Middle frontal gyrus (tissue), 1 donor: ENCODE results near the gene PTK7.
"Not testable (repeated sequence)": the region's sequence is repeated elsewhere in the genome, so short reads cannot be mapped to it uniquely, and the experiment has no call there.

ENCODE experiments used
- DNase-seq: peaks from one replicate; pipeline ENCODE4 v3.0.0-alpha.2; 2015; ENCODE audit warnings: low spot score; ENCODE audit errors: extremely low spot score

PTK7 gene

DNA sequence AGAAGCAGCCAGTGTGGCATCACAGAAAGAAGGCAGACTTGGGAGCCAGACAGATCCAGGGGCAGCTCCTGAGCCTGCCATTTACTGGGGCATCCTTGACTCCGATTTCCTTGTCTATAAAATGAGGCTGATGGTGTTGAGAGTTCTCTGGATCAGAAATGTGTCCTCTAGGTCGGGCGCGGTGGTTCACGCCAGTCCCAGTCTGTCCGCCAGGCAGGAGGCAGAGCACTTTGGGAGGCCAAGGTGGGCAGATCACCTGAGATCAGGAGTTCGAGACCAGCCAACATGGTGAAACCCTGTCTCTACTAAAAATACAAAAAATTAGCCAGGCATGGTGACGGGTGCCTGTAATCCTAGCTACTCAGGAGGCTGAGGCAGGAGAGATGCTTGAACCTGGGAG, 41.4 kb downstream of the PTK7 start:
- DNase-seq: not testable (repeated sequence)

DNA sequence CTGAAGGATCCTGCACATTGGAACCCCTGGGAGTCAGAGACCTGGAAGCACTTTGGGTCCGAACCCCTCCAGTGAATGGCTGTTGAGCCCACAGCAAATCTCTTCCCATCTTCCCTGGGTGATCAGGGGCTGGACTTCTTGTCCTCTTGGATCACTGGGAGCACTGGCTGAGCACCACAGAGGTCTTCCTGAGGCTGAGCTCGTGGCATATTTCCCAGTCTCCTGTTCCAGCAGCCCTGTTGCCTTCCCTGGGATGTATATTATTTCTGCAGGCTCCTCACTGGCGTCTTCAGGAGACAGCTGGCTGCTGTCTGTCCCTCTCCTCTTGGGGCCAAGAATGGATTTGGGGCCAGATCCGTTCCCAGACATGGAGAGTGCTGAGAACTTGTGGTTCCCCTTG, 43.4 kb downstream of the PTK7 start:
- no peak for DNase-seq

DNA sequence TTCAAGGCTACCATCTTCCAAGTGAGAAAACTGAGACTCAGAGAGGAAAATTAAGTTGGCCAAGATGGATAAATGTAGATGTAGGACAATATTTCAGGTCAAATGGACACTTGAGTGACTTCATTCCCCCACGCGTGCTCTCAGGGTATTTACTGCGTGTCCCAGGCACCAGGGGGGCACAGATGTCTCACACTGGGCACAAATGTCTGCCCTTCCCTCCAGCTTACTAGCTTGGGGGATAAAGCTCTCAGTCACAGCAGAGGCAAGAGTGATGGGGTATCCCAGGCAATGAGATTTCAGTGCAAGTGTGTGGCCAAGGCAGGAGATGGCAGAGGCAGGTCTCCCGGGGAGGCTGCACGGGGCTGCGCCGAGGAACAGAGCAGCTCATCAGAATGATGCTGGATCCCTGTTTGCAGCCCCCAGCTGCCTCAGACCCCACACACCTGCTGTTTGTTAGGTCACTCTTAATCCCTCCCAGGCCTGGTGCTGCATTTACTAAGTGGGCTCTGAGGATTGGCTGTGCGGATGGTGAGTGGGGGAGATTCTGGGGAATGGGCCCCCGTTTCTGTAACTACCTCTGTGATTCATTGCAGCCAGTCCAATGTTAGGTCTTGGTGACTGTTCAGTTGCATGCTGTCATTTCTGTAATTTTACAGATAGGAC, 44.1 kb downstream of the PTK7 start:
- no peak for DNase-seq

DNA sequence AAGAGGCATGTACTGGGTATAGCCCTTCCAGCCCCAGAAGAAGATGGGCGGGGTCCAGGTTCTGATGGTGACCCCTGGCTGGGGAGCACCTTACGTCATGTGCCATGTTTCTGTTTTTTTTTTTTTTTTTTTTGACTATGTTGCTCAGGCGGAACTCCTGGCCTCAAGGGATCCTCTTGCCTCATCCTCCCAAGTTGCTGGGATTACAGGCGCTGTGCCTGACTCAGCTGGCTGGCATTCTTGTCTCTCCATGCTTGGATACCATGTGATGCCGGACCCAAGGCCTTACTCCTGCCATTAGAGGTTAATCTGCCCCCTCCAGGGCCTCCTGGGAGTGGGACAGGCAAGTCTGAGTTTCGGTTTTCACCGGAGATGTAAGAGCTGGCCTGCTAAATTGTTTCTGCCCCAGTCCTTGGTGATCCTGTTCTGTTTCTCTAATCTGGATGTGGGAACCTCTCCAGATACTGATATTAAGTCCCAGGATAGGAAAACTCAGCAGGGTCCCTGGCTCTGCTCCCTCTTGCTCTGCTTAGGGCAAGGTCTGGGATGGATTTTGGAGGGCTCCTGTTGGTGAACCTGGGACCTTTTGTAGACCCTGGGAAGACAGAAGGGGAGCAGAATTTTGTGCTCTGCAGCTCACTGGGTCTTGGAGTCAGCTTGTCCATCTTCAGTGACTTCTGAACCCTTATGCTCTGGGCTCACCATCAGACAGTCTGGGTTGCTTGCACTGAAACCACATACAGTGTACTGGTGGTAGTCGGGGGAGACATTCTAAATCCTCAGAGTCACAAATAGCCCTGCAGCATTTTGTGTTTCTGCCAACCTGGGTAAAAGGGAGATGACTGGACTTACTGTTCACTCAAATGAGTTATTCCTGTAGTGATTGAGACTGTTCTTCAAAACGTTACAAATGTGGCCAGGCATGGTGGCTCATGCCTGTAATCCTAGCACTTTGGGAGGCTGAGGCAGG, 45.1 kb downstream of the PTK7 start:
- DNase-seq: no peak

DNA sequence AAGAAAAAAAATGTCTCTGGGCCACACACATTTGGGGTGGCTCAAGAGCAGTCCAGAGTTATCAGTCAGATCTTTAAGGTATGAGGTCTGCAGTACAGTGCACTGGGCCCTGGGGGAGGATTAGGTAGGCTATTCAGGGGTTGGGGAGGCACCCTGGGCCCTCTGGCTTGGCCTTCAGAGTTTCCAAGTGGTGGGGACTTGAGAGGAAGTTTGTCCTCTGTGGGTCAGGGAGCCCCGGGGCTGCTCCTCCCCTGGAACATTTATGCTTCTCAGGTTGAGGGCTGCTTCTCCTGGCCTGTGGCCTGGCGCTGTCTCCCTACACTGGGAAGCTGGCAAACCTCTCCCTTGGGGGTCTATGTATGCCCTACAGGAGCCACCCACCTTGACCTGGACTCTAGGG, 46.0 kb downstream of the PTK7 start:
- no peak for DNase-seq

DNA sequence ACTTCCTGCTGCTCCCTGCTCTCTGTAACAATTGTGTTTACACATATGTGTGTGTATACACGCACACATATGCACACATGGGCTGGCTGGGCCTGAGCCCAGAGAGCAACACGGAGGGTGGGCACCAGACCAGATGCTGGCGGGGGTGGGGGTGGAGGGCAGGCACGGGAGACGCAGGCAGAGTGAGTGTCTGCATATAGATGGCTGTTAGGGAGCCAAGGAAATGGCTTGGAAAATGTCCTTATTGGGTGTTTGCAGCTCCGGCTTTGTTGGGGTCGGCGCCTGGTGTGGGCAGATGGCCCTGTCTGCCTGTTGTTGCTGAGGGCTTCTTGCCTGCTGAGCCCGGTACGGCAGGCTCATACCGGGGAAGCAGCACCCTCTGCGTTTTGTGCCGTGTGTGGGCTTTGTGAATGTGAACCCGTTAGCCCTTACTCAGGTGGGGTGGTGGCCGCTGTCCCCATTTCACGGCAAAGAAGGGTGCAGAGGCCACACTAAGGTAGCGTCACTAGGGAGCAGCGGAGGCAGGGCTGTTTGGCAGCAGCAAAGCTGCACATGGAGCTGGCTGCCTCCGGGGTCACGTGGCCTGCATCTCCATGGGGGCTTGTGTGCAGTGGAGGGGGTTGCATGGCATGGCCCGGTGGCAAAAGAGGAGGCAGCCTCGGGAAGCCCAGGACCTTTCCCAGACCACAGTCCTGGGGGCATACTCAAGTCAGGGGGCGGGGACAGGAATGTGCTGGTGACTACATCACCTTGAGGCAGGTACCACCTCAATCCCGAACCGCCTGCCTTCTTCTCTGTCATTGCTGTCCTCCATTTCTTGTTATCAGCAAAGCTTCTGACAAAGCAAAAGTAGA, 47.6 kb downstream of the PTK7 start:
- DNase-seq: no peak

DNA sequence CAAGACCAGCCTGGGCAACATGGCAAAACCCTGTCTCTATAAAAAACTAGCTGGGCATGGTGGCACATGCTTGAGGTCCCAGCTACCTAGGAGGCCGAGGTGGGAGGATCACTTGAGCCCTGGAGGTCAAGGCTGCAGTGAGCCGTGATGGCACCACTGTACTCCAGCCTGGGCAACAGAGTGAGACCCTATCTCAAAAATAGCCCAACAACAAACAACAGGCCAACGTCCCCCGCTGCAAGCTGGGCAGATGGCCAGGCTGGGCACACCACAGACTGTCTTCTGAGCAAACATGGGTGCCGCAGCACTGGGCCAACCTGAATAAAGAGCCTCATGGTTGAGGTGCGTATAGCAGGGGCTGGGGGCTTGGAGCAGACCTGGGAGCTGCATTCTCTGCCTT, 48.4 kb downstream of the PTK7 start:
- no peak for DNase-seq

DNA sequence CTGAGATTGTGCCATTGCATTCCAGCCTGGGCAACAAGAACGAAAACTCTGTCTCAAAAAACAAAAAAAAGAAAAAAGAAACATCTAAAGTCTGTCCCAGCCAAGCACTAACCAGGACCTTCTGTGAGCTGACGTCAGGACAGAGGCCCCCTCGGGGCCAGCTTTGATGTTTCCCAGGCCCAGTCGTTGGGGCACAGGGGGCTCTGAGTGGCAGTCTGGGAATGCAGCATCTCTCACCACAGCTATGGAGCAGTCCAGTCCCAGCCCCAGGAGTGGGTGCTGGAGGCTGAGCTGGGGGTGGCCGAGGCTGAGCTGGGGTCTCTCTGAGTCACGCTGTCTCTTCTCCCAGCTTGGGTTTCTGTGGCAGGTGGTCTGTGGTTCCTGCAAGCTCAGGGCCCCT, 49.0 kb downstream of the PTK7 start:
- no peak for DNase-seq

DNA sequence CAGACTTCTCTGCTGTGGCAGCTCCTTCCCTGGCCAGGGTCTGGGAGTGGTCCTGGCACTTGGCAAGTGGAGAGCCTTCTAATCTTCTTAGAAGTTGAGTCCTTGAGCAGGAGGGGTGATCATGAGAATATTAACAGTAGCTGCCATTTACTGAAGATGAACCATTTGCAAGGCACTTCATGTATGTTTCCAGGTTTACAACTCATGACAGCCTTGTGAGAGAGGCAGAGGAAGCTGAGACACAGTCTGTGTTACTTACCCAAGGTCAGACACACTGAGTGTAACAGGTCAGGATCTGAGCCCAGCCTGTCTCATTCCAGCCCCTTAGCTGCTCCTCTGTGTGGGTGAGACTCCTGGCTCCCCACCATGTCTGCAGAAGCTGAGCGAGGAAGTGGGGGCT, 49.4 kb downstream of the PTK7 start:
- no peak for DNase-seq

DNA sequence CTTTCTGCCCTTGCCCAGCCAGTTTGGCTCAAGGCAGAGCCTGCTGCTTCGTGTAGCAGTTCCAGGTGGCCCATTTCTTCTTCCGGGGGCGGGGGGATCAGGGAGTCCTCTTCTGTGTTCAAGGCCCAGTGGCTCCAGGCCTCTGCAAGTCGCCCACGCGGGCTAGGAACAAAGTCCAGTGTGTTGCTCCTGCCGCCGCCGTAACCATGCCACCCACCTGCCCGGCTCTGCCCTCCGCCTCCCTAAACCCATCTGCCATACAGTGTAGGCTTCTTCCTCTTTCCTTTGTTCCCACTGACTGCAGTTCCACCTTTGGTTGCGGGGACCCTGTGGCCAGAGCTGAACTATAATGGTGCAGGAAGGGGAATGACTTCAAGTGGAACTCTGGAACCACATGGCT, 51.1 kb downstream of the PTK7 start:
- DNase-seq: no peak

DNA sequence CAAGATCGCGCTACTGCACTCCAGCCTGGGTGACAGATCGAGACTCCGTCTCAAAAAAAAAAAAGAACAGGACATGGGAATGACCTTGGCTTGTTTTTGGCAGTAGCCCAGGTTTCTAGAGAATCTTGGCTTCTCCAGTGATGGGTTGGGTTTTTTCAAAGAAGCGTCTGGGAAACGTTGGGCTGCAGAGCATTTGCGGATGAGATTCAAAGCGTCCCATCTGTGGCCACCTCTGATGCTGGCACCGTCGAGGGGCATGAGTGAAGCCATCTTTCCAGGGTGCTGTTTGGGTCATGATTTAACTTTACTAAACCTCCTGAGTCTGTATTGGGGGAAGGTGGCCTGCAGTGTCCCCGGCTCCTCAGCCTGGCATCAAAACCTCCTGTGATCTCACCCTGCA, 51.8 kb downstream of the PTK7 start:
- no peak for DNase-seq

DNA sequence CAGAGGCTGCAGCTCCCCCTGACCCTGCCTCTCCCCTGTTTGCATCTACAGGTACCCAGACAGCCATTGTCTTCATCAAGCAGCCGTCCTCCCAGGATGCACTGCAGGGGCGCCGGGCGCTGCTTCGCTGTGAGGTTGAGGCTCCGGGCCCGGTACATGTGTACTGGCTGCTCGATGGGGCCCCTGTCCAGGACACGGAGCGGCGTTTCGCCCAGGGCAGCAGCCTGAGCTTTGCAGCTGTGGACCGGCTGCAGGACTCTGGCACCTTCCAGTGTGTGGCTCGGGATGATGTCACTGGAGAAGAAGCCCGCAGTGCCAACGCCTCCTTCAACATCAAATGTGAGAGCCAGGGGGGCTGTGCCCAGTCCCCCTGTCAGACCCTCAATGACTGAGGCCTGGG, 52.8 kb downstream of the PTK7 start:
- no peak for DNase-seq

DNA sequence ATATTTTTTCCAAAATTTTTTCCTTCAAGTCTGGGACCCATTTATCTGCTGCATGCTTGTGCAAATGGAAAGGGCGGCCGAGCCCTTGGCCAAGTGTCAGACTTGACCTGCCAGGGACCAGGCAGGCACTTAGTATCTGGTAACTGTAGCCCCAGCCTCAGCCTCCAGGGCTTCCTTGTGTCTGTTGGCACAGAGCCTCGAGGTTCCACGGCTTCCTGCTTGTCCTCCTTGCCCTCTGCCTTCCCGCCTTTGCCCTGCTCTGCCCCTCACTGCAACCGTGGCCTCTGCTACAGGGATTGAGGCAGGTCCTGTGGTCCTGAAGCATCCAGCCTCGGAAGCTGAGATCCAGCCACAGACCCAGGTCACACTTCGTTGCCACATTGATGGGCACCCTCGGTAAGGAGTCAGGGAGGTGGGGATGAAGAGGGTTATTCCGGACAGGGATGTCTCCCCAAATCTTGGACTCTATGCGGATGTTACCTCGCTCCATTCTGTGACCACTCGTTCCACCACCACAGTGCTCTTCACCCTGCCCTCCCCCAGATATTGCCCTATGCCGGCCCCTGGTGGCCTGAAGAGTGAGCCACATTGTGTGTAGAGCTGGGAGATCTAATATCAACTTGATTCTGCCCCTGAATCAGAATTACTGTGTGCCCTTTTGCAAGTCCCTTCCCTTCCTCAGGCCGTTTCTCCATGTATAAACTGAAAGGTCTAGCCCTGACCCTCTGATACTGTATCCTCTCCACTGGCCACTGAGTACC, 53.5 kb downstream of the PTK7 start:
- DNase-seq: no peak

DNA sequence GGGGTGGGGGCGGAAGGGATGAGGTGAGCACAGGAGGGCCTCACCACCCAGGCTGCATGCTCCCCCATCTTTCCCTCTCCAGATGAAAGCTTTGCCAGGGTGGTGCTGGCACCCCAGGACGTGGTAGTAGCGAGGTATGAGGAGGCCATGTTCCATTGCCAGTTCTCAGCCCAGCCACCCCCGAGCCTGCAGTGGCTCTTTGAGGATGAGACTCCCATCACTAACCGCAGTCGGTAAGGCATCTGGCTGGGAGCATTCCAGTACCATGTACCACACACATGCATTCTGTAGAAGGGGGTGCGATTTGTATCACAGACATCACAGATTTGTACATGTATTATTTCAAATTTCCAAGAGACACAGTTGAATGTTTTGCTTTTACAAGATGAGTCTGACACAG, 54.3 kb downstream of the PTK7 start:
- no peak for DNase-seq

DNA sequence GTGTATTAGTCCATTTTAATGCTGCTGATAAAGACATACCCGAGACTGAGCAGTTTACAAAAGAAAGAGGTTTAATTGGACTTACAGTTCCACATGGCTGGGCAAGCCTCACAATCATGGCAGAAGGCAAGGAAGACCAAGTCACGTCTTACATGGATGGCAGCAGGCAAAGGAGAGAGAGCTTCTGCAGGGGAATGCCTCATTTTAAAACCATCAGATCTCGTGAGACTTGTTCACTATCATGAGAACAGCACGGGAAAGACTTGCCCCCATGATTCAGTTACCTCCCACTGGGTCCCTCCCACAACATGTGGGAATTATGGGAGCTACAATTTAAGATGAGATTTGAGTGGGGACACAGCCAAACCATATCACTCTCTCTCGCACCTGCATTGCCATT, 55.3 kb downstream of the PTK7 start:
- DNase-seq: not testable (repeated sequence)

DNA sequence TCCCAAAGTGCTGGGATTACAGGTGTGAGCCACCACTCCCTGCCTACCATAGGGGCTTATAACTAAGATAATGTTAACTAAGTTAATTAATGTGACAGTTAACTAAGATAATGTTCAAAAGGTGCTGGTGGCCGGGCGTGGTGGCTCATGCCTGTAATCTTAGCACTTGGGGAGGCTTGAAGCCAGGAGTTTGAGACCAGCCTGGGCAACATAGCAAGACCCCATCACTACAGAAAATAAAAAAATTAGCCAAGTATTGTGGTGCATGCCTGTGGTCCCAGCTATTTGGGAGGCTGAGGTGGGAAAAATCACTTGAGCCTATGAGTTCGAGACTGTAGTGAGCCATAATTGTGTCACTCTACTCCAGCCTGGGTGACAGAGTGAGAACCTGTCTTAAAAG, 62.2 kb downstream of the PTK7 start:
- no peak for DNase-seq

DNA sequence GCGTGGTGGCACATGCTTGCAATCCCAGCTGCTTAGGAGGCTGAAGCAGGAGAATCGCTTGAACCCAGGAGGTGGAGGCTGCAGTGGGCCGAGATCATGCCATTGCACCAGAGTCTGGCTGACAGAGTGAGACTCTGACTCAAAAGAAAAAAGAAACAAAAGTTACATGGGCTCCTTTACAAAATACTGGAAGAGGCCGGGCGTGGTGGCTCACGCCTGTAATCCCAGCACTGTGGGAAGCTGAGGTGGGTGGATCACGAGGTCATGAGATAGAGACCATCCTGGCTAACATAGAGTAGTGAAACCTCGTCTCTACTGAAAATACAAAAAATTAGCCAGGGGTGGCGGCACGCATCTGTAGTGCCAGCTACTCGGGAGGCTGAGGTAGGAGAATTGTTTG, 63.9 kb downstream of the PTK7 start:
- DNase-seq: not testable (repeated sequence)

DNA sequence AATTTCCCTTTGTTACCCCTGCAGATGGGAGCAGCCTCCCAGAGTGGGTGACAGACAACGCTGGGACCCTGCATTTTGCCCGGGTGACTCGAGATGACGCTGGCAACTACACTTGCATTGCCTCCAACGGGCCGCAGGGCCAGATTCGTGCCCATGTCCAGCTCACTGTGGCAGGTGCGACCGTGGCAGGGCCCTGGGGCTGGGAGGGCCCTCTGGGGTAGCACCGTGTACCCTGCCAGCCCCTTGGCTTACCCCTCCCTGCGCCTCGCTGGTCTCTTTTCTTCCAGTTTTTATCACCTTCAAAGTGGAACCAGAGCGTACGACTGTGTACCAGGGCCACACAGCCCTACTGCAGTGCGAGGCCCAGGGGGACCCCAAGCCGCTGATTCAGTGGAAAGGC, 65.5 kb downstream of the PTK7 start:
- DNase-seq: no peak

DNA sequence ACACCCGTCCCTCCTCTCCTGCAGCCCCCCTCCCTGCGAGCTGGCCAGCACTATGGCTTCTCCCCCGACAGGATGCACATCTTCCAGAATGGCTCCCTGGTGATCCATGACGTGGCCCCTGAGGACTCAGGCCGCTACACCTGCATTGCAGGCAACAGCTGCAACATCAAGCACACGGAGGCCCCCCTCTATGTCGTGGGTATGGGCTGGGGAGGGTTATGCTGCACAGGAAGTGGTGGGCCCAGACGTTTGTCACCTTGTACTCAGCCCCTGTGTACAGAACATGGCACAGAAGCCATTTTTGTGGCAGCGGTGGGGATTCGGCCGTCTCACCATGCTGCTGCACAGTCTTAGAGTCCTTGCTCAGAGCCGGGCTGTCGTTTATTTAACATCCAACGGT, 66.0 kb downstream of the PTK7 start:
- DNase-seq: no peak

DNA sequence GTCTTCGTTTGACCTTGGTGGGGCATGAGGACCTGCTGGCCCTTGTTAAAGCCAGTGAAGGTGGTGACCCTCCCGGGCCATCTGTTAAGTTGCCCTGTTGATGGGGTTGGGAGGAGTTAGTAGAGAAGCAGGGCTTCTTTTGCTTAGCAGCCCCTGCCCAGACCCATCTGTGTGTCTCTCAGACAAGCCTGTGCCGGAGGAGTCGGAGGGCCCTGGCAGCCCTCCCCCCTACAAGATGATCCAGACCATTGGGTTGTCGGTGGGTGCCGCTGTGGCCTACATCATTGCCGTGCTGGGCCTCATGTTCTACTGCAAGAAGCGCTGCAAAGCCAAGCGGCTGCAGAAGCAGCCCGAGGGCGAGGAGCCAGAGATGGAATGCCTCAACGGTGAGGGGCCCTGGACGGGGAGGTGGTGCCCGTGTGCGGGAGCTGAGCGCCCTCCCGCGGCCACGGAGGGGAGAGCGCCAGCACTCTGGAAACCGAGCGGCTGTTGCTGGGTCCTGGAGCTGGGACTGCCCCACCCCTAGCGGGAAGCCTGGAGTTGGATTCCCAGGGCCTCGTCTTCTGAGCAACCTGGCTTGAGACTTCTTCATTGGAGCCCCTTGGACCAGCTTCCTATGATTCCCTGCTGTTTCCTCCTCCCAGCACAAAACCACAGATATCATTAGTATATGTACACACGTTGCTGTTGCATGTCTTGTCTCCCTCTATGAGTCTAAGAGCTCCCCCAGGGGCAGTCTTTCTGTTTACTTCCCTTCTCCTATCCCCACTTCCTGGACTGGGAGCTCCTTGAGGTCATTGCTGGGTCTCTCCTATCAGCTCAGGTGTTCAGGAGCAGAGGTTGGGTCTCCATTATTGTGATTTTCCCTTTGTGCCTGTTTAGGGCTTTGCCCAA, 67.4 kb downstream of the PTK7 start:
- peak; percentile 69 for DNase-seq
